Loucy (cell line): ENCODE measurements around the gene CSF3R.

Source experiments
- EZH2phosphoT487 ChIP-seq: fragments of 200-600 bp; IDR thresholded peaks from 2 replicates; pipeline ENCODE4 v1.6.1; 2018; ENCODE audit warnings: antibody characterized with exemption, mild to moderate bottlenecking, moderate library complexity, borderline replicate concordance
- TF ChIP-seq, protein P1 (sequence below): fragments of 200-600 bp; sonication (generic); conservative IDR thresholded peaks from 2 replicates; pipeline ENCODE4 v1.5.1; 2014; ENCODE audit warnings: mild to moderate bottlenecking, antibody characterized with exemption, low read length

DNA sequence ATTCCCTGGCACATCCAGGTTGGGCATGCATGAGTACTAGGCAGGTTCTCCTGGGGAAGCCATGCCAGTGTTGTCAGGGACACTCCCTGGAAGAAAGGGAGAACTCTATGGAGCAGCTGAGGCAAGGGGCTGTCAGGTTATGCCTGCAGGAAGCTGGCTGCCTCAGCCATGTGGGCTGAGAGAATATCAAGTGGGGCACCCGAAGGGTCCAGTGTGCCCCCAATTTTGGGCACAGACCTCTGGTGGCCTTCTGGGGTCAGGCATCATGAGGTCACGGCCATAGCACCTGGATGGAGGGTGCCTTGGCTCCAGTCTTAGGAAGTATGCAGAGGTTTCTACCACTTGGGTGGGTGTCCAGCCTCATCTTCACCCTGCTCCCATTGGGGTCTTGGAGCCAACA, 2.6 kb downstream of the CSF3R start:
- TF ChIP-seq, protein P1, sequence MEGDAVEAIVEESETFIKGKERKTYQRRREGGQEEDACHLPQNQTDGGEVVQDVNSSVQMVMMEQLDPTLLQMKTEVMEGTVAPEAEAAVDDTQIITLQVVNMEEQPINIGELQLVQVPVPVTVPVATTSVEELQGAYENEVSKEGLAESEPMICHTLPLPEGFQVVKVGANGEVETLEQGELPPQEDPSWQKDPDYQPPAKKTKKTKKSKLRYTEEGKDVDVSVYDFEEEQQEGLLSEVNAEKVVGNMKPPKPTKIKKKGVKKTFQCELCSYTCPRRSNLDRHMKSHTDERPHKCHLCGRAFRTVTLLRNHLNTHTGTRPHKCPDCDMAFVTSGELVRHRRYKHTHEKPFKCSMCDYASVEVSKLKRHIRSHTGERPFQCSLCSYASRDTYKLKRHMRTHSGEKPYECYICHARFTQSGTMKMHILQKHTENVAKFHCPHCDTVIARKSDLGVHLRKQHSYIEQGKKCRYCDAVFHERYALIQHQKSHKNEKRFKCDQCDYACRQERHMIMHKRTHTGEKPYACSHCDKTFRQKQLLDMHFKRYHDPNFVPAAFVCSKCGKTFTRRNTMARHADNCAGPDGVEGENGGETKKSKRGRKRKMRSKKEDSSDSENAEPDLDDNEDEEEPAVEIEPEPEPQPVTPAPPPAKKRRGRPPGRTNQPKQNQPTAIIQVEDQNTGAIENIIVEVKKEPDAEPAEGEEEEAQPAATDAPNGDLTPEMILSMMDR, result no peak
- no peak for TF ChIP-seq EZH2phosphoT487
